K562 (cell line): ENCODE data around the gene EFCC1. TPM values are rescaled to one million over a fixed set of nuclear protein-coding genes. Genes with fewer than 3 reads are reported as not detected.

Source experiments
- KLF6 ChIP-seq: fragments of 250-450 bp; sonication (Bioruptor Pico); IDR thresholded peaks from 2 replicates; pipeline ENCODE4 v1.4.0; 2020; ENCODE audit warnings: mild to moderate bottlenecking, moderate library complexity, borderline replicate concordance
- MBD2 ChIP-seq: sonication (generic); IDR thresholded peaks from 2 replicates; pipeline ENCODE4 v1.6.1; 2016; ENCODE audit warnings: low read depth, borderline replicate concordance
- MXI1 ChIP-seq: IDR thresholded peaks from 2 replicates; pipeline ENCODE4 v1.6.1; 2011; ENCODE audit warnings: low read depth, mild to moderate bottlenecking, improper control_type of control experiment, low read length
- SMARCA4 ChIP-seq: fragments of 450-650 bp; IDR thresholded peaks from 2 replicates; pipeline ENCODE4 v1.6.1; 2016
- ZBTB7A ChIP-seq: IDR thresholded peaks from 2 replicates; pipeline ENCODE4 v1.6.1; 2011; ENCODE audit warnings: low read depth, mild to moderate bottlenecking, low read length, moderate library complexity, borderline replicate concordance; ENCODE audit not compliant: control insufficient read depth
- ZNF23 ChIP-seq: fragments of 250-450 bp; sonication (Bioruptor Pico); IDR thresholded peaks from 2 replicates; pipeline ENCODE4 v1.4.0; 2020; ENCODE audit warnings: mild to moderate bottlenecking
- ZNF780A ChIP-seq: fragments of 250-450 bp; sonication (Bioruptor Pico); IDR thresholded peaks from 2 replicates; pipeline ENCODE4 v1.5.0; 2021; ENCODE audit warnings: mild to moderate bottlenecking
- polyA plus RNA-seq, 8 experiments: library from polyadenylated mRNA; depleted of rRNA in 4 of 8; stranded (reverse) in 5 of 8; unstranded in 3 of 8; fragments of >200 nt; fragmentation: Nextera tagmentation in 2 of 8; fragmentation: Illumina TruSeq in 1 of 8; extraction: Ambion mirVana in 2 of 8; extraction: Trizol in 1 of 8; gene quantifications; 2 replicates each; pipeline versions ENCODE4 v1.2.1 to v1.2.3, GENCODE V29; 2011 to 2014; ENCODE audit warnings: inconsistent platforms in 1 of 8, missing spikeins in 1 of 8
- total RNA-seq, 7 experiments: library from RNA; depleted of rRNA in 6 of 7; stranded (reverse); fragments of >200 nt in 6 of 7; fragmentation: Illumina TruSeq in 2 of 7; extraction: Trizol in 2 of 7; gene quantifications; 2 replicates each; pipeline versions ENCODE4 v1.2.1 to v1.2.3, GENCODE V29; 2011 to 2021; ENCODE audit warnings: low replicate concordance in 1 of 7
- TF ChIP-seq, protein P1 (sequence below), 2 experiments: fragments of 450-650 bp; IDR thresholded peaks; 2 replicates each; pipeline ENCODE4 v1.6.1; 2016
- TF ChIP-seq, protein P2 (sequence below): fragments of 450-650 bp; IDR thresholded peaks from 2 replicates; pipeline ENCODE4 v1.6.1; 2016; ENCODE audit warnings: low read depth, mild to moderate bottlenecking, moderate library complexity
- TF ChIP-seq, protein P3 (sequence below): IDR thresholded peaks from 3 replicates; pipeline ENCODE4 v1.6.1; 2011; ENCODE audit warnings: borderline replicate concordance, mild to moderate bottlenecking; ENCODE audit not compliant: insufficient read length, insufficient read depth
- TF ChIP-seq, protein P4 (sequence below): fragments of 450-650 bp; conservative IDR thresholded peaks from 2 replicates; pipeline ENCODE4 v1.6.1; 2016; ENCODE audit warnings: missing genetic modification characterization, low read depth, mild to moderate bottlenecking, control low read depth, missing compliant biosample characterization

EFCC1 gene
- total and polyA plus RNA-seq, 9 of the 15 experiments (the other 6 are each of a cell fraction or from before 2014, with no cell fraction given): not detected

DNA sequence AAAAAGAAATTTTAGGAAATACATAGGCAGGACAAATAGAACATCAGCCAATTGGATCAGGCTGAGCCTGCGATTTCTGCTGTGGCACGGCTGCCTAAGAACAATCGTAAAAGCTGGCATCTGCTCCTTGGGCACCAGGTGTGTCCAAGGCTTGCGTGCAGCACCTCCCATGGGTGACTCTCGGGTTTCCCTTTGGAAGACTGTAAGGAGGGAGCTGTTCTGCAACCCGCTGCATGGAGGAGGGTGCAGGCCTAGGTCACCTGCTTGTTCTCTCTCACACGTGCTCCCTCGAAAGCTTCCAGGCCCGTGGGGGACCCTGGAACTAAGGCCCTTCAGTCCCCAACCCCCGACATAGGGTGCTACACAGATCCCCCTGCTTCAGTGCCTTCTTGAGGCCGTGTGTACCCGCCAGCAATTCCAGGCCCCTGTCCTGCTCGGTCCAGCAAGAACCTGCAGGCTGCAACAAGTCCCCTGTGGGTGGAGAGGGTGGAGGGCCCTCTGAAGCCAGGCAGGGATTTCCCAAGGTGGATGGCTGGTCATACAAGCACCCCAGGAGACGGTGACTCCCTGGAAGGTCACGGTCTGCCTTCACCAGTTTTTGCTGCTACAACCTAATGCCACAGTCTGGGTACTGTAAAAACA lies 62.9 kb downstream of the EFCC1 start (continued):
- TF ChIP-seq, protein P1, sequence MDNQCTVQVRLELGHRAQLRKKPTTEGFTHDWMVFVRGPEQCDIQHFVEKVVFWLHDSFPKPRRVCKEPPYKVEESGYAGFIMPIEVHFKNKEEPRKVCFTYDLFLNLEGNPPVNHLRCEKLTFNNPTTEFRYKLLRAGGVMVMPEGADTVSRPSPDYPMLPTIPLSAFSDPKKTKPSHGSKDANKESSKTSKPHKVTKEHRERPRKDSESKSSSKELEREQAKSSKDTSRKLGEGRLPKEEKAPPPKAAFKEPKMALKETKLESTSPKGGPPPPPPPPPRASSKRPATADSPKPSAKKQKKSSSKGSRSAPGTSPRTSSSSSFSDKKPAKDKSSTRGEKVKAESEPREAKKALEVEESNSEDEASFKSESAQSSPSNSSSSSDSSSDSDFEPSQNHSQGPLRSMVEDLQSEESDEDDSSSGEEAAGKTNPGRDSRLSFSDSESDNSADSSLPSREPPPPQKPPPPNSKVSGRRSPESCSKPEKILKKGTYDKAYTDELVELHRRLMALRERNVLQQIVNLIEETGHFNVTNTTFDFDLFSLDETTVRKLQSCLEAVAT (IDR thresholded peaks at IDR 0.05): no peak
- TF ChIP-seq SMARCA4: no peak
- TF ChIP-seq MBD2: no peak
- TF ChIP-seq MXI1: no peak
- TF ChIP-seq, protein P2, sequence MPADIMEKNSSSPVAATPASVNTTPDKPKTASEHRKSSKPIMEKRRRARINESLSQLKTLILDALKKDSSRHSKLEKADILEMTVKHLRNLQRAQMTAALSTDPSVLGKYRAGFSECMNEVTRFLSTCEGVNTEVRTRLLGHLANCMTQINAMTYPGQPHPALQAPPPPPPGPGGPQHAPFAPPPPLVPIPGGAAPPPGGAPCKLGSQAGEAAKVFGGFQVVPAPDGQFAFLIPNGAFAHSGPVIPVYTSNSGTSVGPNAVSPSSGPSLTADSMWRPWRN: no peak
- no peak for TF ChIP-seq ZBTB7A
- TF ChIP-seq, protein P3, sequence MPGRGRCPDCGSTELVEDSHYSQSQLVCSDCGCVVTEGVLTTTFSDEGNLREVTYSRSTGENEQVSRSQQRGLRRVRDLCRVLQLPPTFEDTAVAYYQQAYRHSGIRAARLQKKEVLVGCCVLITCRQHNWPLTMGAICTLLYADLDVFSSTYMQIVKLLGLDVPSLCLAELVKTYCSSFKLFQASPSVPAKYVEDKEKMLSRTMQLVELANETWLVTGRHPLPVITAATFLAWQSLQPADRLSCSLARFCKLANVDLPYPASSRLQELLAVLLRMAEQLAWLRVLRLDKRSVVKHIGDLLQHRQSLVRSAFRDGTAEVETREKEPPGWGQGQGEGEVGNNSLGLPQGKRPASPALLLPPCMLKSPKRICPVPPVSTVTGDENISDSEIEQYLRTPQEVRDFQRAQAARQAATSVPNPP: no peak
- TF ChIP-seq KLF6 (CRISPR knock-in tag): no peak
- TF ChIP-seq ZNF780A (CRISPR knock-in tag): no peak
- TF ChIP-seq, protein P4, sequence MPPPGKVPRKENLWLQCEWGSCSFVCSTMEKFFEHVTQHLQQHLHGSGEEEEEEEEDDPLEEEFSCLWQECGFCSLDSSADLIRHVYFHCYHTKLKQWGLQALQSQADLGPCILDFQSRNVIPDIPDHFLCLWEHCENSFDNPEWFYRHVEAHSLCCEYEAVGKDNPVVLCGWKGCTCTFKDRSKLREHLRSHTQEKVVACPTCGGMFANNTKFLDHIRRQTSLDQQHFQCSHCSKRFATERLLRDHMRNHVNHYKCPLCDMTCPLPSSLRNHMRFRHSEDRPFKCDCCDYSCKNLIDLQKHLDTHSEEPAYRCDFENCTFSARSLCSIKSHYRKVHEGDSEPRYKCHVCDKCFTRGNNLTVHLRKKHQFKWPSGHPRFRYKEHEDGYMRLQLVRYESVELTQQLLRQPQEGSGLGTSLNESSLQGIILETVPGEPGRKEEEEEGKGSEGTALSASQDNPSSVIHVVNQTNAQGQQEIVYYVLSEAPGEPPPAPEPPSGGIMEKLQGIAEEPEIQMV: no peak
- TF ChIP-seq ZNF23 (CRISPR knock-in tag): no peak
